ENCODE data around the gene PLGRKT.

GRCh38 chr9:5468850-5469249, 31.1 kb upstream of the PLGRKT start:
- TF ChIP-seq SP1 (IDR thresholded peaks at IDR 0.05) = no peak
- no peak for TF ChIP-seq CTCF (IDR thresholded peaks at IDR 0.05; ENCODE audit: low read depth, low read length, missing input control)
- no peak for TF ChIP-seq YY1 (IDR thresholded peaks at IDR 0.05)
- TF ChIP-seq RAD21 (IDR thresholded peaks at IDR 0.05) = no peak
- no peak for TF ChIP-seq TAF1 (conservative IDR thresholded peaks at IDR 0.05)
